ENCODE data around the gene HRAS.
"Not testable (repeated sequence)": the region's sequence is repeated elsewhere in the genome, so short reads cannot be mapped to it uniquely, and the experiment has no call there.

HRAS gene

GRCh38 chr11:532527-532985 is 2.8 kb downstream of the HRAS start:
- no peak for DNase-seq

- no peak for DNase-seq
Observed at GRCh38 chr11:531919-532526, 3.4 kb downstream of the HRAS start.

GRCh38 chr11:530960-531831 is 4.2 kb downstream of the HRAS start:
- no peak for DNase-seq

- no peak for DNase-seq
Observed at GRCh38 chr11:529728-530411, 5.5 kb downstream of the HRAS start.

GRCh38 chr11:528815-529727 is 6.3 kb downstream of the HRAS start:
- no peak for DNase-seq

GRCh38 chr11:528166-528814 is 7.1 kb downstream of the HRAS start:
- DNase-seq: no peak

GRCh38 chr11:526192-526591 is 9.2 kb downstream of the HRAS start:
- DNase-seq: no peak

GRCh38 chr11:521177-521688 is 14.1 kb downstream of the HRAS start:
- DNase-seq: no peak

- no peak for DNase-seq
Observed at GRCh38 chr11:520428-521176, 14.8 kb downstream of the HRAS start.

- no peak for DNase-seq
Observed at GRCh38 chr11:518463-519202, 16.7 kb downstream of the HRAS start.

- DNase-seq: not testable (repeated sequence)
Observed at GRCh38 chr11:516918-517685, 18.3 kb downstream of the HRAS start.

- DNase-seq: no peak
Observed at GRCh38 chr11:516400-516799, 19.0 kb downstream of the HRAS start.

GRCh38 chr11:515131-515530 is 20.2 kb downstream of the HRAS start:
- DNase-seq: no peak

GRCh38 chr11:514606-515005 is 20.8 kb downstream of the HRAS start:
- peak; percentile 73 for DNase-seq

- DNase-seq: peak; percentile 77
Observed at GRCh38 chr11:512761-513595, 22.4 kb downstream of the HRAS start.

- no peak for DNase-seq
Observed at GRCh38 chr11:508956-509355, 26.4 kb downstream of the HRAS start.

- no peak for DNase-seq
Observed at GRCh38 chr11:507727-508515, 27.5 kb downstream of the HRAS start.
